Measurements from ENCODE around the gene SFMBT2. TPM values are rescaled to one million over a fixed set of nuclear protein-coding genes. Genes with fewer than 3 reads are reported as not detected.

Gene SFMBT2
- total RNA-seq, 1 experiment from 2014 or later = not detected

- POLR2A ChIA-PET = no interaction called here
- no peak overlapping the region for H3K4me3 ChIP-seq (ENCODE audit: low read depth, low read length)
- H3K4me1 Mint-ChIP-seq (ENCODE audit: low read depth, unreplicated experiment) = no peaks in the 10 kb centered on the region
- H3K36me3 ChIP-seq (ENCODE audit: control insufficient read depth, insufficient read depth, low read length) = no peaks in the 10 kb centered on the region
- H3K36me3 Mint-ChIP-seq (ENCODE audit: insufficient read depth, unreplicated experiment) = no peaks in the 10 kb centered on the region
- no peak overlapping the region for H3K4me3 Mint-ChIP-seq (ENCODE audit: unreplicated experiment)
- DNase-seq = no peak
- H3K4me1 ChIP-seq = no peaks in the 10 kb centered on the region
- no peaks in the 10 kb centered on the region for H3K27me3 Mint-ChIP-seq (ENCODE audit: insufficient read depth, unreplicated experiment)
- BruUV-seq (replicated peaks) = no TSS peak
- CTCF ChIA-PET = no interaction called here
- H3K27ac Mint-ChIP-seq (ENCODE audit: unreplicated experiment) = no peak overlapping the region
- intact Hi-C loops (cut with micrococcal nuclease; ENCODE audit: unreplicated experiment) = no loop called here
- H3K9me3 ChIP-seq = peaks cover 6% of the 10 kb centered on the region
- H3K27me3 ChIP-seq (replicated peaks; ENCODE audit: control insufficient read depth, insufficient read depth, low read length) = no peaks in the 10 kb centered on the region
- TF ChIP-seq, protein P1, sequence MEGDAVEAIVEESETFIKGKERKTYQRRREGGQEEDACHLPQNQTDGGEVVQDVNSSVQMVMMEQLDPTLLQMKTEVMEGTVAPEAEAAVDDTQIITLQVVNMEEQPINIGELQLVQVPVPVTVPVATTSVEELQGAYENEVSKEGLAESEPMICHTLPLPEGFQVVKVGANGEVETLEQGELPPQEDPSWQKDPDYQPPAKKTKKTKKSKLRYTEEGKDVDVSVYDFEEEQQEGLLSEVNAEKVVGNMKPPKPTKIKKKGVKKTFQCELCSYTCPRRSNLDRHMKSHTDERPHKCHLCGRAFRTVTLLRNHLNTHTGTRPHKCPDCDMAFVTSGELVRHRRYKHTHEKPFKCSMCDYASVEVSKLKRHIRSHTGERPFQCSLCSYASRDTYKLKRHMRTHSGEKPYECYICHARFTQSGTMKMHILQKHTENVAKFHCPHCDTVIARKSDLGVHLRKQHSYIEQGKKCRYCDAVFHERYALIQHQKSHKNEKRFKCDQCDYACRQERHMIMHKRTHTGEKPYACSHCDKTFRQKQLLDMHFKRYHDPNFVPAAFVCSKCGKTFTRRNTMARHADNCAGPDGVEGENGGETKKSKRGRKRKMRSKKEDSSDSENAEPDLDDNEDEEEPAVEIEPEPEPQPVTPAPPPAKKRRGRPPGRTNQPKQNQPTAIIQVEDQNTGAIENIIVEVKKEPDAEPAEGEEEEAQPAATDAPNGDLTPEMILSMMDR (IDR thresholded peaks at IDR 0.05; ENCODE audit: insufficient read depth in 1 of 2, low read depth in 1 of 2, low read length in 1 of 2, severe bottlenecking in 1 of 2, unreplicated experiment in 1 of 2) = no peak
- peaks cover 47% of the 10 kb centered on the region for H3K9me3 Mint-ChIP-seq (ENCODE audit: unreplicated experiment)
Observed at GRCh38 chr10:7359356-7359755, 51.5 kb downstream of the SFMBT2 start.

GRCh38 chr10:7357193-7357592 lies 53.6 kb downstream of the SFMBT2 start:
- peaks cover 4% of the 10 kb centered on the region; the same call in 1 of the 2 replicates for H3K9me3 ChIP-seq
- Mint-ChIP-seq H3K27ac (ENCODE audit: unreplicated experiment) (no peak overlapping the region), H3K9me3 (ENCODE audit: unreplicated experiment) (peaks cover 36% of the 10 kb centered on the region), H3K27me3 (ENCODE audit: insufficient read depth, unreplicated experiment) (no peaks in the 10 kb centered on the region), H3K4me1 (ENCODE audit: low read depth, unreplicated experiment) (no peaks in the 10 kb centered on the region), H3K36me3 (ENCODE audit: insufficient read depth, unreplicated experiment) (no peaks in the 10 kb centered on the region), H3K4me3 (ENCODE audit: unreplicated experiment) (no peak overlapping the region)
- DNase-seq = no peak
- no peaks in the 10 kb centered on the region for H3K27me3 ChIP-seq (replicated peaks; ENCODE audit: control insufficient read depth, insufficient read depth, low read length)
- H3K36me3 ChIP-seq (ENCODE audit: control insufficient read depth, insufficient read depth, low read length) = no peaks in the 10 kb centered on the region
- intact Hi-C loops (cut with micrococcal nuclease; ENCODE audit: unreplicated experiment) = no loop called here
- BruUV-seq (replicated peaks) = no TSS peak
- ChIA-PET CTCF (no interaction called here), POLR2A (no interaction called here)
- H3K4me1 ChIP-seq = no peaks in the 10 kb centered on the region
- TF ChIP-seq, protein P1 (IDR thresholded peaks at IDR 0.05; ENCODE audit: insufficient read depth in 1 of 2, low read depth in 1 of 2, low read length in 1 of 2, severe bottlenecking in 1 of 2, unreplicated experiment in 1 of 2) = no peak
- no peak overlapping the region for H3K4me3 ChIP-seq (ENCODE audit: low read depth, low read length)

GRCh38 chr10:7354330-7355047 lies 56.3 kb downstream of the SFMBT2 start:
- intact Hi-C loops (cut with micrococcal nuclease; ENCODE audit: unreplicated experiment) = no loop called here
- ChIA-PET POLR2A (no interaction called here), CTCF (no interaction called here)
- Histone ChIP-seq H3K4me1 (no peaks in the 10 kb centered on the region), H3K36me3 (ENCODE audit: control insufficient read depth, insufficient read depth, low read length) (no peaks in the 10 kb centered on the region), H3K9me3 (peaks cover 4% of the 10 kb centered on the region; the same call in 1 of the 2 replicates), H3K4me3 (ENCODE audit: low read depth, low read length) (no peak overlapping the region), H3K27me3 (replicated peaks; ENCODE audit: control insufficient read depth, insufficient read depth, low read length) (no peaks in the 10 kb centered on the region)
- H3K4me3 Mint-ChIP-seq (ENCODE audit: unreplicated experiment) = no peak overlapping the region
- no peak for DNase-seq
- H3K4me1 Mint-ChIP-seq (ENCODE audit: low read depth, unreplicated experiment) = no peaks in the 10 kb centered on the region
- no TSS peak for BruUV-seq (replicated peaks)
- H3K36me3 Mint-ChIP-seq (ENCODE audit: insufficient read depth, unreplicated experiment) = no peaks in the 10 kb centered on the region
- TF ChIP-seq, protein P1 (IDR thresholded peaks at IDR 0.05; ENCODE audit: insufficient read depth in 1 of 2, low read depth in 1 of 2, low read length in 1 of 2, severe bottlenecking in 1 of 2, unreplicated experiment in 1 of 2) = no peak
- no peak overlapping the region for H3K27ac Mint-ChIP-seq (ENCODE audit: unreplicated experiment)
- peaks cover 6% of the 10 kb centered on the region for H3K27me3 Mint-ChIP-seq (ENCODE audit: insufficient read depth, unreplicated experiment)
- peaks cover 22% of the 10 kb centered on the region for H3K9me3 Mint-ChIP-seq (ENCODE audit: unreplicated experiment)

All from Caco-2 (cell line).